D721Med (cell line): Measurements from ENCODE around the gene KSR1.
"Not testable (repeated sequence)": the region's sequence is repeated elsewhere in the genome, so short reads cannot be mapped to it uniquely, and the experiment has no call there.

Experiments
- DNase-seq: peaks from one replicate; pipeline ENCODE4 v3.0.0; 2011; ENCODE audit warnings: low spot score; ENCODE audit not compliant: insufficient read length
- FAIRE-seq: peaks from 2 replicates; lab custom pipeline; 2011; peaks lifted over from hg19 to GRCh38; lab: Jason Lieb, UNC
- TF ChIP-seq, protein P1 (sequence below): IDR thresholded peaks from 2 replicates; pipeline ENCODE4 v1.5.1; 2012; ENCODE audit warnings: mild to moderate bottlenecking, control low read depth; ENCODE audit not compliant: insufficient read depth; ENCODE audit errors: missing control alignments

The KSR1 gene

GRCh38 chr17:27428781-27429505 lies 27.3 kb upstream of the KSR1 start:
- TF ChIP-seq, protein P1, sequence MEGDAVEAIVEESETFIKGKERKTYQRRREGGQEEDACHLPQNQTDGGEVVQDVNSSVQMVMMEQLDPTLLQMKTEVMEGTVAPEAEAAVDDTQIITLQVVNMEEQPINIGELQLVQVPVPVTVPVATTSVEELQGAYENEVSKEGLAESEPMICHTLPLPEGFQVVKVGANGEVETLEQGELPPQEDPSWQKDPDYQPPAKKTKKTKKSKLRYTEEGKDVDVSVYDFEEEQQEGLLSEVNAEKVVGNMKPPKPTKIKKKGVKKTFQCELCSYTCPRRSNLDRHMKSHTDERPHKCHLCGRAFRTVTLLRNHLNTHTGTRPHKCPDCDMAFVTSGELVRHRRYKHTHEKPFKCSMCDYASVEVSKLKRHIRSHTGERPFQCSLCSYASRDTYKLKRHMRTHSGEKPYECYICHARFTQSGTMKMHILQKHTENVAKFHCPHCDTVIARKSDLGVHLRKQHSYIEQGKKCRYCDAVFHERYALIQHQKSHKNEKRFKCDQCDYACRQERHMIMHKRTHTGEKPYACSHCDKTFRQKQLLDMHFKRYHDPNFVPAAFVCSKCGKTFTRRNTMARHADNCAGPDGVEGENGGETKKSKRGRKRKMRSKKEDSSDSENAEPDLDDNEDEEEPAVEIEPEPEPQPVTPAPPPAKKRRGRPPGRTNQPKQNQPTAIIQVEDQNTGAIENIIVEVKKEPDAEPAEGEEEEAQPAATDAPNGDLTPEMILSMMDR = no peak
- DNase-seq (no peak), FAIRE-seq (no peak)

GRCh38 chr17:27429666-27430382 lies 26.4 kb upstream of the KSR1 start:
- TF ChIP-seq, protein P1 = no peak
- no peak for FAIRE-seq

DNA sequence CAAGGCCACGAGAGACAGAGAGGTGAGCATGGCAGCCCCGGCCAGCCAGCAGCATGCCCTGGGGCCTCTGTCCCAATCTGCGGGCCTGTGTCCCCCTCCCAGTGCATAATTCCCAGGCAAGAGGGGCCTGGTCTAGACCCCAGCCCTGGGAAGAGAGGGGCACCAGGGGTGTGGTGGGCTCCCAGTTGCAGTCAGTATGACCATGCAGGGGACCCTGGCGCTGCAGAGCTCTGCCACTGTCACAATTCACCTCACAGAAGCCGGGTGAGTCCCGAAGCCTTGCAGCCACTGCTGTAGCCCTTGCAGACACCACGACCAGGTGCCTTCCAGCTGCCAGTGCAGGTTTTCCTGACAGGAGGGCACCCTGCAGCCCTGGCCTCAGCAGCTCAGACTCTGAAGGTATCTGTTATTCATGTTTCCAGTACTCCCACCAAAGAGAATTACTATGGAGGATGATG lies 25.8 kb upstream of the KSR1 start:
- TF ChIP-seq, protein P1 = no peak
- DNase-seq (no peak), FAIRE-seq (no peak)

More at GRCh38 chr17:27429666-27430382, 26.4 kb upstream of the KSR1 start:
- DNase-seq = no peak

DNA sequence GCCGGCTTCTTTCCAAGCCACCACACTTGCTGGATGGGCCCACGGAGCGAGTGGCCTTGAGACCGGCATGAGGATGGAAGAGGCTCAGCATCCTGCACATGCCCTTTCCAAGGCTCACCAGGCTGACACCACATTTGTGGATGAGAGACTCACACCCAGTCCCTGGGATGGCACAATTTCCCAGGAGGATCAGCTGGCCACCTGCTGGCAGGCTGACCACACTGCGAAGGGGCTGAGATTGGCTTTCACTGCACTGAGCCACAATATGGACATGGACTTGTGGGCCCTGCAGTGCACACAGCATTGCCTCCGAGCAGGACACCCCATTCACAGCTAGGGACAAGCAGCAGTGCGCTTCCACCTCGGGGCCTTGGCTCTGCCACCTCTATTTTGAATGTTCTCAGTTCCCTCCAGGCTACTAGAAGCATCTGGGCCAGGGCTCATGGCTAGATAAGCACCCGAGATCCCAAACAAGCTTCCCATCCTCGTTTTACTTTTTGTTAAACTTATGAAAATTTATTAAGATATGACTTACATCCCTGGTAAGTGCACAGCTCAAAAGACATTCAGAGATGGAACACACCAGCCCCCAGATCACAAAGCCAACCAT lies 25.3 kb upstream of the KSR1 start:
- DNase-seq (no peak), FAIRE-seq (no peak)
- TF ChIP-seq, protein P1 = peak; percentile 42

DNA sequence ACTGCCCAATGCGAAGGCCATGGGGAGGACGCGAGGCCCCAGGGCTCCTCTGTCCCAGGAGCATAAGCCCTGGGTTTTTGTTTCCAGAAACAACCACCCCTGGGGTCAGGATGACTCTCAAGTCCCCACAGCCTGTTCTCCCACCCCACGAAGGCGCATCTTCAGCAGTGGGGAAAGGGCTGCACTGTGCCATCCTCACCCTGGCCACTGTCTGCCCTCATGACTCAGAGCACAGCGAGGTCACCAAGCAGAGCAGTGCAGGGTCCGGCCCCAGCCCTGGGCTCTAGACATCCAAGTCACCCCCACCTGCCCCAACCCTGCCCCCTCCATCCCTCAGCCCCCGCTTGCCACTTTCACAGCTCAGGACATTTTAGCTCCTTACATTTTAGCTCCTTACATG lies 22.7 kb upstream of the KSR1 start:
- FAIRE-seq (no peak), DNase-seq (no peak)
- TF ChIP-seq, protein P1 = no peak

DNA sequence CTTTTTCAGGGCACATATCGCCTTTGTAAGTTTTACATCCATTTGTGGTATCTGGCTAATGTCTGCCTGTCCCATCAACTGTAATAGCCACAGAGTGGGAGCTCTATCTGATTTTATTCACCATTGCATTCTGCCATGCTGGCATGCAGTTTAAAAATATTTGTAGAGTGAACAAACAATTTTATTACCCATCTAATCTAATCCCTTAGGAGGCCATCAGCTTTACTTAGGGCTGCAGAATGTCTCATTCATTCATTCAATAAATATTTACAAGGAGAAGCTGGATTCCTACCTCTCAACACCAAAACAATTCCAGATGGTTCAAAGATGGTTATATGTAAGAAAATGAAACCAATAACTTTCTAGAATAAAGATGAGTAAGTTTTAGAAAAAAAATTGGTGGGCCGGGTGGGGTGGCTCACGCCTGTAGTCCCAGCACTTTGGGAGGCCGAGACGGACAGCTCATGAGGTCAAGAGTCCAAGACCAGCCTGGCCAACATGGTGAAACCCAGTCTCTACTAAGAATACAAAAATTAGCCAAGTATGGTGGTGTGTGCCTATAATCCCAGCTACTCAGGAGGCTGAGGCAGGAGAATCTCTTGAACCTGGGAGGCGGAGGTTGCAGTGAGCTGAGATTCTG lies 20.7 kb upstream of the KSR1 start:
- DNase-seq, FAIRE-seq: not testable (repeated sequence)

GRCh38 chr17:27438348-27438998 lies 17.8 kb upstream of the KSR1 start:
- no peak for DNase-seq
- TF ChIP-seq, protein P1 = no peak
- no peak for FAIRE-seq
